HG03060 (cell line): ENCODE data around the gene ACOT11.

Experiments
- ATAC-seq: cut with Tn5 transposase; IDR thresholded peaks from one replicate; pipeline ENCODE4 v1.9.1; 2021; ENCODE audit warnings: low read depth, moderate number of reproducible peaks; ENCODE audit not compliant: unreplicated experiment

The ACOT11 gene

GRCh38 chr1:54640863-54641836 lies 93.1 kb downstream of the ACOT11 start, which contains the start of gene MROH7:
Gene MROH7 (plus strand): TSS chr1:54641786. CDS start chr1:54652927, 11,141 bp downstream.
- no peak for ATAC-seq

GRCh38 chr1:54643736-54644135 lies 95.7 kb downstream of the ACOT11 start:
- no peak for ATAC-seq

GRCh38 chr1:54645806-54646676 lies 98.0 kb downstream of the ACOT11 start:
- no peak for ATAC-seq

- ATAC-seq, result no peak
Measured at GRCh38 chr1:54649130-54649898, 101.3 kb downstream of the ACOT11 start.

GRCh38 chr1:54649921-54650320 lies 101.9 kb downstream of the ACOT11 start:
- ATAC-seq, result no peak

- ATAC-seq, result no peak
Measured at GRCh38 chr1:54650417-54650816, 102.4 kb downstream of the ACOT11 start.

- no peak for ATAC-seq
Measured at GRCh38 chr1:54651608-54652007, 103.6 kb downstream of the ACOT11 start.

- ATAC-seq, result no peak
Measured at GRCh38 chr1:54652168-54652567, 104.1 kb downstream of the ACOT11 start.

GRCh38 chr1:54653036-54653435 lies 105.0 kb downstream of the ACOT11 start:
- no peak for ATAC-seq

GRCh38 chr1:54658164-54658913 lies 110.3 kb downstream of the ACOT11 start:
- no peak for ATAC-seq
